Measurements from ENCODE around the gene PRDX5. TPM values are rescaled to one million over a fixed set of nuclear protein-coding genes. Genes with fewer than 3 reads are reported as not detected.
A peak's percentile ranks its signal among the peaks of the same experiment; 100 is the strongest.

Gene PRDX5
- total and polyA plus RNA-seq, 10 of the 15 experiments (the other 5 are each of a cell fraction or from before 2014, with no cell fraction given): 95.7 to 406 (median 240) TPM

DNA sequence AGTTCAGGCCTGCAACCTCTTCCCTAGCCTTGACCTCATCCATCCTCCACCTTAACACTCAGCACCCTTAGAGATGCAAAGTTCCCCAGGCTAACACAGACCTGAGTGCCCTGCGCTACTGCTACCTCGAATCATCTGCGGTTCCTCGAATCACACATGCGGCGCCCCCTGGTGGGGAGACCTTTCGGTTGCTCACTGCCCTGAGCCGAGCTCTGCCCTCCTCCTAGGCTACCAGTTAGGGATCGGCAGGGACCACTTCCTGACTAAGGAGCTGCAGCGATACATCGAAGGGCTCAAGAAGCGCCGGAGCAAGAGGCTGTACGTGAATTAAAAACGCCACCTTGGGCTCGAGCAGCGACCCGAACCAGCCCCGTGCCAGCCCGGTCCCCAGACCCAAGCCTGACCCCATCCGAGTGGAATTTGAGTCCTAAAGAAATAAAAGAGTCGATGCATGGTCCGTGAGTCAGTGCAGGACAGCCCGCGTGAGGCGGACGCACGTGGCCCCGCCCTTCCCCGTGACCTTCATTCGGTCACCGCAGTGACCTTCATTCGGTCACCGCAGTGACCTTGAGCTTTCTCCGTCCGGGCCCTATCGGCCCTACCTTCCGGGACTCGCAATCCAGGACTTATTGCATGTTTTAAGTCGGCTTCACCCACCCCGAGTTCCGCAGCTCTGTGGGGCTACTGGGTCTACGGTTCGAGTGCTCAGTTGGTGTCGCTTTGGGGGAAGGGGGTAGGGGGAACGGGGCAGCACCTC lies 13.4 kb upstream of the PRDX5 start (continued):
- peak; percentile 50; the same call in 1 of the 2 replicates for TF ChIP-seq YY1 (IDR thresholded peaks at IDR 0.05; ENCODE audit: low read depth, low read length)
- peak; percentile 88 for TF ChIP-seq LARP7 (IDR thresholded peaks at IDR 0.05)
- peak; percentile 70 for TF ChIP-seq IKZF1 (conservative IDR thresholded peaks at IDR 0.05)
- no peak for TF ChIP-seq TCF7 (IDR thresholded peaks at IDR 0.05; ENCODE audit: borderline replicate concordance)
- TF ChIP-seq, protein P1, sequence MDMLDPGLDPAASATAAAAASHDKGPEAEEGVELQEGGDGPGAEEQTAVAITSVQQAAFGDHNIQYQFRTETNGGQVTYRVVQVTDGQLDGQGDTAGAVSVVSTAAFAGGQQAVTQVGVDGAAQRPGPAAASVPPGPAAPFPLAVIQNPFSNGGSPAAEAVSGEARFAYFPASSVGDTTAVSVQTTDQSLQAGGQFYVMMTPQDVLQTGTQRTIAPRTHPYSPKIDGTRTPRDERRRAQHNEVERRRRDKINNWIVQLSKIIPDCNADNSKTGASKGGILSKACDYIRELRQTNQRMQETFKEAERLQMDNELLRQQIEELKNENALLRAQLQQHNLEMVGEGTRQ (IDR thresholded peaks at IDR 0.05; ENCODE audit: borderline replicate concordance, low read depth, low read length): no peak; the same call in 1 of the 2 replicates
- no peak for TF ChIP-seq NR2C2 (IDR thresholded peaks at IDR 0.05; ENCODE audit: borderline replicate concordance, control insufficient read depth, insufficient read length, low read depth)
- peak; percentile 93 for TF ChIP-seq NBN (IDR thresholded peaks at IDR 0.05)
- TF ChIP-seq FOXK2 (IDR thresholded peaks at IDR 0.05): no peak
- 0 out of 3 replicates have a peak, but pooled peaks have one; percentile 9 for TF ChIP-seq POU2F2 (IDR thresholded peaks at IDR 0.05; ENCODE audit: borderline replicate concordance, low read depth, low read length)
- peak; percentile 61; the same call in 1 of the 2 replicates for TF ChIP-seq DPF2 (IDR thresholded peaks at IDR 0.05)
- no peak for TF ChIP-seq ASH2L (IDR thresholded peaks at IDR 0.05; ENCODE audit: borderline replicate concordance, low read depth)
- TF ChIP-seq IKZF2 (IDR thresholded peaks at IDR 0.05): peak; percentile 59 to 70; a peak in 3 of 4 replicates
- TF ChIP-seq, protein P2, sequence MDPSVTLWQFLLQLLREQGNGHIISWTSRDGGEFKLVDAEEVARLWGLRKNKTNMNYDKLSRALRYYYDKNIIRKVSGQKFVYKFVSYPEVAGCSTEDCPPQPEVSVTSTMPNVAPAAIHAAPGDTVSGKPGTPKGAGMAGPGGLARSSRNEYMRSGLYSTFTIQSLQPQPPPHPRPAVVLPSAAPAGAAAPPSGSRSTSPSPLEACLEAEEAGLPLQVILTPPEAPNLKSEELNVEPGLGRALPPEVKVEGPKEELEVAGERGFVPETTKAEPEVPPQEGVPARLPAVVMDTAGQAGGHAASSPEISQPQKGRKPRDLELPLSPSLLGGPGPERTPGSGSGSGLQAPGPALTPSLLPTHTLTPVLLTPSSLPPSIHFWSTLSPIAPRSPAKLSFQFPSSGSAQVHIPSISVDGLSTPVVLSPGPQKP (IDR thresholded peaks at IDR 0.05; ENCODE audit: low read depth, low read length): no peak
- no peak for TF ChIP-seq FOS (IDR thresholded peaks at IDR 0.05; ENCODE audit: borderline replicate concordance, extremely low read depth, insufficient read length)
- TF ChIP-seq MXI1 (IDR thresholded peaks at IDR 0.05; ENCODE audit: low read depth, low read length): peak; percentile 79; the same call in 1 of the 2 replicates
- peak; percentile 25; the same call in 1 of the 2 replicates for TF ChIP-seq RB1 (IDR thresholded peaks at IDR 0.05; ENCODE audit: borderline replicate concordance)
- TF ChIP-seq TCF3 (IDR thresholded peaks at IDR 0.05; ENCODE audit: borderline replicate concordance, insufficient read depth, low read depth, low read length): no peak
- TF ChIP-seq CHD1 (IDR thresholded peaks at IDR 0.05; ENCODE audit: low read depth, low read length): 0 out of 2 replicates have a peak, but pooled peaks have one; percentile 46
- TF ChIP-seq, protein P3, sequence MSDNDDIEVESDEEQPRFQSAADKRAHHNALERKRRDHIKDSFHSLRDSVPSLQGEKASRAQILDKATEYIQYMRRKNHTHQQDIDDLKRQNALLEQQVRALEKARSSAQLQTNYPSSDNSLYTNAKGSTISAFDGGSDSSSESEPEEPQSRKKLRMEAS (IDR thresholded peaks at IDR 0.05; ENCODE audit: low read depth, low read length): peak; percentile 85
- no peak for TF ChIP-seq ZNF622 (IDR thresholded peaks at IDR 0.05)
- TF ChIP-seq, protein P4, sequence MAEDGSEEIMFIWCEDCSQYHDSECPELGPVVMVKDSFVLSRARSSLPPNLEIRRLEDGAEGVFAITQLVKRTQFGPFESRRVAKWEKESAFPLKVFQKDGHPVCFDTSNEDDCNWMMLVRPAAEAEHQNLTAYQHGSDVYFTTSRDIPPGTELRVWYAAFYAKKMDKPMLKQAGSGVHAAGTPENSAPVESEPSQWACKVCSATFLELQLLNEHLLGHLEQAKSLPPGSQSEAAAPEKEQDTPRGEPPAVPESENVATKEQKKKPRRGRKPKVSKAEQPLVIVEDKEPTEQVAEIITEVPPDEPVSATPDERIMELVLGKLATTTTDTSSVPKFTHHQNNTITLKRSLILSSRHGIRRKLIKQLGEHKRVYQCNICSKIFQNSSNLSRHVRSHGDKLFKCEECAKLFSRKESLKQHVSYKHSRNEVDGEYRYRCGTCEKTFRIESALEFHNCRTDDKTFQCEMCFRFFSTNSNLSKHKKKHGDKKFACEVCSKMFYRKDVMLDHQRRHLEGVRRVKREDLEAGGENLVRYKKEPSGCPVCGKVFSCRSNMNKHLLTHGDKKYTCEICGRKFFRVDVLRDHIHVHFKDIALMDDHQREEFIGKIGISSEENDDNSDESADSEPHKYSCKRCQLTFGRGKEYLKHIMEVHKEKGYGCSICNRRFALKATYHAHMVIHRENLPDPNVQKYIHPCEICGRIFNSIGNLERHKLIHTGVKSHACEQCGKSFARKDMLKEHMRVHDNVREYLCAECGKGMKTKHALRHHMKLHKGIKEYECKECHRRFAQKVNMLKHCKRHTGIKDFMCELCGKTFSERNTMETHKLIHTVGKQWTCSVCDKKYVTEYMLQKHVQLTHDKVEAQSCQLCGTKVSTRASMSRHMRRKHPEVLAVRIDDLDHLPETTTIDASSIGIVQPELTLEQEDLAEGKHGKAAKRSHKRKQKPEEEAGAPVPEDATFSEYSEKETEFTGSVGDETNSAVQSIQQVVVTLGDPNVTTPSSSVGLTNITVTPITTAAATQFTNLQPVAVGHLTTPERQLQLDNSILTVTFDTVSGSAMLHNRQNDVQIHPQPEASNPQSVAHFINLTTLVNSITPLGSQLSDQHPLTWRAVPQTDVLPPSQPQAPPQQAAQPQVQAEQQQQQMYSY (CRISPR knock-in tag; IDR thresholded peaks at IDR 0.05): no peak
- peak; percentile 75; the same call in 1 of the 2 replicates for TF ChIP-seq SIN3A (IDR thresholded peaks at IDR 0.05; ENCODE audit: low read depth, low read length)
- TF ChIP-seq ATF7 (IDR thresholded peaks at IDR 0.05; ENCODE audit: low read depth): peak; percentile 51; the same call in 1 of the 2 replicates
- peak; percentile 87 to 91 for TF ChIP-seq BHLHE40 (IDR thresholded peaks at IDR 0.05; ENCODE audit: borderline replicate concordance in 1 of 2, low read depth in 2 of 2, low read length in 1 of 2)

Data from GM12878 (cell line).